Liver (tissue), 9 donors: ENCODE results near the gene SLCO2A1. TPM values are rescaled to one million over a fixed set of nuclear protein-coding genes. Genes with fewer than 3 reads are reported as not detected.

Experiments used
- DNase-seq: peaks from one replicate; pipeline ENCODE4 v3.0.0-alpha.2; 2017; ENCODE audit warnings: low spot score
- H3K27ac ChIP-seq, 2 donors: one replicate each; pipeline ENCODE4 v1.7.0; 2013; ENCODE audit warnings: inconsistent platforms in 2 of 2, low read length in 2 of 2, control low read depth in 1 of 2, low read depth in 1 of 2, mild to moderate bottlenecking in 1 of 2
- H3K27me3 ChIP-seq, 4 donors: one replicate each; pipeline versions ENCODE4 v1.6.1 to v1.7.0; 2013; ENCODE audit warnings: low read length in 3 of 4, inconsistent platforms in 1 of 4, mild to moderate bottlenecking in 1 of 4, moderate library complexity in 1 of 4; ENCODE audit not compliant: control insufficient read depth in 4 of 4, insufficient read depth in 4 of 4
- H3K36me3 ChIP-seq, 4 donors: one replicate each; pipeline versions ENCODE4 v1.6.1 to v1.7.0; 2013; ENCODE audit warnings: low read length in 3 of 4, mild to moderate bottlenecking in 3 of 4, low read depth in 1 of 4, moderate library complexity in 1 of 4; ENCODE audit not compliant: control insufficient read depth in 4 of 4, insufficient read depth in 3 of 4
- H3K4me1 ChIP-seq, 4 donors: one replicate each; pipeline versions ENCODE4 v1.6.1 to v1.7.0; 2013; ENCODE audit warnings: low read length in 3 of 4, mild to moderate bottlenecking in 3 of 4, moderate library complexity in 1 of 4; ENCODE audit not compliant: control insufficient read depth in 4 of 4, insufficient read depth in 4 of 4
- H3K4me3 ChIP-seq, 3 donors: one replicate each; pipeline versions ENCODE4 v1.6.1 to v1.7.0; 2013; ENCODE audit warnings: low read length in 3 of 3, control low read depth in 1 of 3, low read depth in 1 of 3, mild to moderate bottlenecking in 1 of 3
- H3K9ac ChIP-seq, 2 donors: one replicate each; pipeline ENCODE4 v1.7.0; 2013; ENCODE audit warnings: low read length in 2 of 2, mild to moderate bottlenecking in 2 of 2, moderate library complexity in 2 of 2, control low read depth in 1 of 2, low read depth in 1 of 2
- H3K9me3 ChIP-seq, 4 donors: one replicate each; pipeline versions ENCODE4 v1.6.1 to v1.7.0; 2013; ENCODE audit warnings: low read length in 3 of 4; ENCODE audit not compliant: control insufficient read depth in 4 of 4
- EGR1 ChIP-seq, 2 donors: IDR thresholded peaks; 2 replicates each; pipeline ENCODE4 v1.6.1; 2016 to 2018; ENCODE audit warnings: antibody characterized with exemption in 2 of 2, low read depth in 2 of 2
- FOXA1 ChIP-seq: IDR thresholded peaks from 2 replicates; pipeline ENCODE4 v1.6.1; 2016; ENCODE audit warnings: antibody characterized with exemption
- FOXA2 ChIP-seq: IDR thresholded peaks from 2 replicates; pipeline ENCODE4 v1.6.1; 2016; ENCODE audit warnings: antibody characterized with exemption
- GABPA ChIP-seq, 2 donors: IDR thresholded peaks in 1 of 2; conservative IDR thresholded peaks in 1 of 2; 2 replicates each; pipeline ENCODE4 v1.6.1; 2016; ENCODE audit warnings: antibody characterized with exemption in 2 of 2, mild to moderate bottlenecking in 1 of 2, moderate library complexity in 1 of 2
- HNF4A ChIP-seq, 2 donors: conservative IDR thresholded peaks; 2 replicates each; pipeline ENCODE4 v1.6.1; 2016; ENCODE audit warnings: antibody characterized with exemption in 2 of 2, mild to moderate bottlenecking in 2 of 2
- HNF4G ChIP-seq: IDR thresholded peaks from 2 replicates; pipeline ENCODE4 v1.6.1; 2016; ENCODE audit warnings: antibody characterized with exemption
- JUND ChIP-seq, 2 donors: IDR thresholded peaks; 2 replicates each; pipeline ENCODE4 v1.6.1; 2016; ENCODE audit warnings: antibody characterized with exemption in 2 of 2
- MAX ChIP-seq: IDR thresholded peaks from 2 replicates; pipeline ENCODE4 v1.6.1; 2016; ENCODE audit warnings: antibody characterized with exemption
- NR2F2 ChIP-seq: IDR thresholded peaks from 2 replicates; pipeline ENCODE4 v1.6.1; 2016; ENCODE audit warnings: antibody characterized with exemption
- RAD21 ChIP-seq, 2 donors: IDR thresholded peaks; 2 replicates each; pipeline ENCODE4 v1.6.1; 2016; ENCODE audit warnings: antibody characterized with exemption in 2 of 2, mild to moderate bottlenecking in 2 of 2
- RXRA ChIP-seq, 2 donors: IDR thresholded peaks; 2 replicates each; pipeline ENCODE4 v1.6.1; 2017 to 2018; ENCODE audit warnings: antibody characterized with exemption in 2 of 2, mild to moderate bottlenecking in 1 of 2
- SP1 ChIP-seq: IDR thresholded peaks from 2 replicates; pipeline ENCODE4 v1.6.1; 2018; ENCODE audit warnings: antibody characterized with exemption, mild to moderate bottlenecking
- TAF1 ChIP-seq: conservative IDR thresholded peaks from 2 replicates; pipeline ENCODE4 v1.6.1; 2016; ENCODE audit warnings: antibody characterized with exemption, mild to moderate bottlenecking
- YY1 ChIP-seq: IDR thresholded peaks from 2 replicates; pipeline ENCODE4 v1.6.1; 2016; ENCODE audit warnings: antibody characterized with exemption, mild to moderate bottlenecking
- WGBS: extraction: QIAGEN DNeasy Blood & Tissue Kit; methylation state at CpG from one replicate; pipeline ENCODE4 v1.1.7; 2013; 5-methylcytosine and 5-hydroxymethylcytosine counted together
- polyA plus RNA-seq, 2 donors: library from polyadenylated mRNA; stranded (reverse) in 1 of 2; unstranded in 1 of 2; fragments of 200-250 nt in 1 of 2; fragments of >200 nt in 1 of 2; fragmentation: Nextera tagmentation in 1 of 2; extraction: Ambion mirVana in 1 of 2; gene quantifications; one replicate each; pipeline versions ENCODE4 v1.2.1 to v1.2.3, GENCODE V29; 2013 to 2015
- total RNA-seq, 2 donors: library from RNA; depleted of rRNA; stranded (reverse); fragments of >200 nt; gene quantifications; one replicate each; pipeline ENCODE4 v1.2.3, GENCODE V29; 2014
- TF ChIP-seq, protein P1 (sequence below): IDR thresholded peaks from 2 replicates; pipeline ENCODE4 v1.6.1; 2016; ENCODE audit warnings: antibody characterized with exemption
- TF ChIP-seq, protein P2 (sequence below): IDR thresholded peaks from 2 replicates; pipeline ENCODE4 v1.6.1; 2016; ENCODE audit warnings: antibody characterized with exemption
- TF ChIP-seq, protein P3 (sequence below): fragments of 150-350 bp; IDR thresholded peaks from 2 replicates; pipeline ENCODE4 v1.5.1; 2017; ENCODE audit warnings: improper control_type of control experiment, low read depth, low read length; ENCODE audit not compliant: missing input control
- TF ChIP-seq, protein P4 (sequence below): IDR thresholded peaks from 2 replicates; pipeline ENCODE4 v1.6.1; 2016; ENCODE audit warnings: antibody characterized with exemption, mild to moderate bottlenecking
- donor health status: healthy.
- donor health status: healthy.
- donor health status: healthy.
- donor health status: healthy.
- donor health status: healthy.

Gene SLCO2A1
- total and polyA plus RNA-seq, 4 donors: 0.56 to 3.1 (median 2.2) TPM

DNA sequence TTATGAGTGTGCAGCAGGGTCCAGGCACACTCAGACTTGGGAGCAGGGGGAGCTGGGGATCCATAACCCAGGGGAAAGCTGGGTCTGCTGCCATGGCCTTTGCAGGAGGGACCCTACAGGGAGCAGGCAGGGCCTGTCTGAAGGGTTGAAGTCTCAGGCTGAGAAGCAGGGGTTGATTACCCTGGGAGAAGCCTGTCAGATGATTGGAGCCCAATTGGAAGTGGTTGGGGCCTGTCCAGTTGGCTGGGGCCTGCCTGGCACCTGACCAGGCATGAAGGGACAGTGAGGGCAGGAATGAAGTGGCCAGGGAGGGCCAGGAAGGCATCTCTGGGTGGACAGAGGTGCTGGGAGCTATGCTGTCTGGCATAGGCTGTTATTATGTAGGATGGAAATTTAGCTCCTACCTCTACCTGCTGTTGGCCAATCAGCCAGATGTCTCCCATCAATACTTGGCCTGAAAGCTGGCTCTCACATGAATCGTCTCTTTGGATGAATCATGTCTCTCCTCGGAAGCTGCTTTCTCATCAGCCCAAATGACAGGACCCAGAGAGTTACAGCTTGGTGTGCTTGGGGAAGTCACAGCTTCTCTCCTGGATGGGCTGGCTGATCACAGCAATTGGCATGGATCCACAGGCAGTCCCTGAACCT lies 27.4 kb upstream of the SLCO2A1 start:
- peak; percentile 16 for DNase-seq
- Histone ChIP-seq H3K27ac (no peak overlapping the region), H3K9ac (no peak overlapping the region), H3K4me1 (peaks cover 0 to 5% (median 2%) of the 10 kb centered on the region in 4 donors), H3K9me3 (no peaks in the 10 kb centered on the region), H3K36me3 (no peaks in the 10 kb centered on the region), H3K4me3 (no peak overlapping the region), H3K27me3 (no peaks in the 10 kb centered on the region)
- 69% methylated on average over 2 of the region's 2 CpGs for WGBS
- TF ChIP-seq HNF4A (conservative IDR thresholded peaks at IDR 0.05) (no peak), SP1 (no peak), RXRA (IDR thresholded peaks at IDR 0.05) (no peak), HNF4G (no peak), TAF1 (no peak), RAD21 (IDR thresholded peaks at IDR 0.05) (no peak), GABPA (IDR thresholded peaks at IDR 0.05 in 1 of 2, conservative IDR thresholded peaks at IDR 0.05 in 1 of 2) (no peak), NR2F2 (no peak), MAX (no peak), YY1 (no peak), JUND (IDR thresholded peaks at IDR 0.05) (no peak)
- TF ChIP-seq, protein P1, sequence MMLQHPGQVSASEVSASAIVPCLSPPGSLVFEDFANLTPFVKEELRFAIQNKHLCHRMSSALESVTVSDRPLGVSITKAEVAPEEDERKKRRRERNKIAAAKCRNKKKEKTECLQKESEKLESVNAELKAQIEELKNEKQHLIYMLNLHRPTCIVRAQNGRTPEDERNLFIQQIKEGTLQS: no peak
- TF ChIP-seq, protein P2, sequence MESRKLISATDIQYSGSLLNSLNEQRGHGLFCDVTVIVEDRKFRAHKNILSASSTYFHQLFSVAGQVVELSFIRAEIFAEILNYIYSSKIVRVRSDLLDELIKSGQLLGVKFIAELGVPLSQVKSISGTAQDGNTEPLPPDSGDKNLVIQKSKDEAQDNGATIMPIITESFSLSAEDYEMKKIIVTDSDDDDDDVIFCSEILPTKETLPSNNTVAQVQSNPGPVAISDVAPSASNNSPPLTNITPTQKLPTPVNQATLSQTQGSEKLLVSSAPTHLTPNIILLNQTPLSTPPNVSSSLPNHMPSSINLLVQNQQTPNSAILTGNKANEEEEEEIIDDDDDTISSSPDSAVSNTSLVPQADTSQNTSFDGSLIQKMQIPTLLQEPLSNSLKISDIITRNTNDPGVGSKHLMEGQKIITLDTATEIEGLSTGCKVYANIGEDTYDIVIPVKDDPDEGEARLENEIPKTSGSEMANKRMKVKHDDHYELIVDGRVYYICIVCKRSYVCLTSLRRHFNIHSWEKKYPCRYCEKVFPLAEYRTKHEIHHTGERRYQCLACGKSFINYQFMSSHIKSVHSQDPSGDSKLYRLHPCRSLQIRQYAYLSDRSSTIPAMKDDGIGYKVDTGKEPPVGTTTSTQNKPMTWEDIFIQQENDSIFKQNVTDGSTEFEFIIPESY: no peak

- Histone ChIP-seq H3K9ac (no peak overlapping the region), H3K27ac (no peak overlapping the region), H3K27me3 (no peaks in the 10 kb centered on the region), H3K4me1 (peaks cover 0 to 5% (median 2%) of the 10 kb centered on the region in 4 donors), H3K4me3 (no peak overlapping the region), H3K9me3 (no peaks in the 10 kb centered on the region), H3K36me3 (no peaks in the 10 kb centered on the region)
- TF ChIP-seq TAF1 (no peak), GABPA (IDR thresholded peaks at IDR 0.05 in 1 of 2, conservative IDR thresholded peaks at IDR 0.05 in 1 of 2) (no peak), EGR1 (IDR thresholded peaks at IDR 0.05; ENCODE audit: low read depth in 2 of 2) (no peak), FOXA2 (no peak), JUND (IDR thresholded peaks at IDR 0.05) (no peak), YY1 (no peak), HNF4G (no peak), RXRA (IDR thresholded peaks at IDR 0.05) (no peak), MAX (no peak), FOXA1 (no peak), RAD21 (IDR thresholded peaks at IDR 0.05) (no peak), NR2F2 (no peak), HNF4A (conservative IDR thresholded peaks at IDR 0.05) (no peak), SP1 (no peak)
- TF ChIP-seq, protein P3, sequence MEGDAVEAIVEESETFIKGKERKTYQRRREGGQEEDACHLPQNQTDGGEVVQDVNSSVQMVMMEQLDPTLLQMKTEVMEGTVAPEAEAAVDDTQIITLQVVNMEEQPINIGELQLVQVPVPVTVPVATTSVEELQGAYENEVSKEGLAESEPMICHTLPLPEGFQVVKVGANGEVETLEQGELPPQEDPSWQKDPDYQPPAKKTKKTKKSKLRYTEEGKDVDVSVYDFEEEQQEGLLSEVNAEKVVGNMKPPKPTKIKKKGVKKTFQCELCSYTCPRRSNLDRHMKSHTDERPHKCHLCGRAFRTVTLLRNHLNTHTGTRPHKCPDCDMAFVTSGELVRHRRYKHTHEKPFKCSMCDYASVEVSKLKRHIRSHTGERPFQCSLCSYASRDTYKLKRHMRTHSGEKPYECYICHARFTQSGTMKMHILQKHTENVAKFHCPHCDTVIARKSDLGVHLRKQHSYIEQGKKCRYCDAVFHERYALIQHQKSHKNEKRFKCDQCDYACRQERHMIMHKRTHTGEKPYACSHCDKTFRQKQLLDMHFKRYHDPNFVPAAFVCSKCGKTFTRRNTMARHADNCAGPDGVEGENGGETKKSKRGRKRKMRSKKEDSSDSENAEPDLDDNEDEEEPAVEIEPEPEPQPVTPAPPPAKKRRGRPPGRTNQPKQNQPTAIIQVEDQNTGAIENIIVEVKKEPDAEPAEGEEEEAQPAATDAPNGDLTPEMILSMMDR: no peak
- TF ChIP-seq, protein P2: no peak
- TF ChIP-seq, protein P1: no peak
- TF ChIP-seq, protein P4, sequence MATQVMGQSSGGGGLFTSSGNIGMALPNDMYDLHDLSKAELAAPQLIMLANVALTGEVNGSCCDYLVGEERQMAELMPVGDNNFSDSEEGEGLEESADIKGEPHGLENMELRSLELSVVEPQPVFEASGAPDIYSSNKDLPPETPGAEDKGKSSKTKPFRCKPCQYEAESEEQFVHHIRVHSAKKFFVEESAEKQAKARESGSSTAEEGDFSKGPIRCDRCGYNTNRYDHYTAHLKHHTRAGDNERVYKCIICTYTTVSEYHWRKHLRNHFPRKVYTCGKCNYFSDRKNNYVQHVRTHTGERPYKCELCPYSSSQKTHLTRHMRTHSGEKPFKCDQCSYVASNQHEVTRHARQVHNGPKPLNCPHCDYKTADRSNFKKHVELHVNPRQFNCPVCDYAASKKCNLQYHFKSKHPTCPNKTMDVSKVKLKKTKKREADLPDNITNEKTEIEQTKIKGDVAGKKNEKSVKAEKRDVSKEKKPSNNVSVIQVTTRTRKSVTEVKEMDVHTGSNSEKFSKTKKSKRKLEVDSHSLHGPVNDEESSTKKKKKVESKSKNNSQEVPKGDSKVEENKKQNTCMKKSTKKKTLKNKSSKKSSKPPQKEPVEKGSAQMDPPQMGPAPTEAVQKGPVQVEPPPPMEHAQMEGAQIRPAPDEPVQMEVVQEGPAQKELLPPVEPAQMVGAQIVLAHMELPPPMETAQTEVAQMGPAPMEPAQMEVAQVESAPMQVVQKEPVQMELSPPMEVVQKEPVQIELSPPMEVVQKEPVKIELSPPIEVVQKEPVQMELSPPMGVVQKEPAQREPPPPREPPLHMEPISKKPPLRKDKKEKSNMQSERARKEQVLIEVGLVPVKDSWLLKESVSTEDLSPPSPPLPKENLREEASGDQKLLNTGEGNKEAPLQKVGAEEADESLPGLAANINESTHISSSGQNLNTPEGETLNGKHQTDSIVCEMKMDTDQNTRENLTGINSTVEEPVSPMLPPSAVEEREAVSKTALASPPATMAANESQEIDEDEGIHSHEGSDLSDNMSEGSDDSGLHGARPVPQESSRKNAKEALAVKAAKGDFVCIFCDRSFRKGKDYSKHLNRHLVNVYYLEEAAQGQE: no peak
- 92% methylated on average over 7 of the region's 7 CpGs for WGBS
- no peak for DNase-seq
Observed at GRCh38 chr3:134056464-134056891, 26.8 kb upstream of the SLCO2A1 start.
